PC-3 (cell line): Measurements from ENCODE around the gene NYAP1. TPM values are rescaled to one million over a fixed set of nuclear protein-coding genes. Genes with fewer than 3 reads are reported as not detected.
A peak's percentile ranks its signal among the peaks of the same experiment; 100 is the strongest.

Source experiments
- ATAC-seq: fragments of 200-7000 bp; cut with Tn5 transposase; 2 replicates; pipeline ENCODE4 v1.9.1; 2020; ENCODE audit warnings: mild to moderate bottlenecking, moderate library complexity
- BruUV-seq: library from RNA; stranded (reverse); fragments of 400-500 nt; replicated peaks from 2 replicates; lab custom pipeline; 2021; lab: Mats Ljungman, UMichigan
- CTCF ChIA-PET: fragments of 300-600 bp; sonication (Branson Sonifier 250); formaldehyde crosslinking; loops from one replicate; lab custom pipeline; 2022; ENCODE audit warnings: antibody characterized with exemption; lab: Charles Lee
- POLR2A ChIA-PET: fragments of 300-600 bp; sonication (Branson Sonifier 250); formaldehyde crosslinking; loops from one replicate; lab custom pipeline; 2022; ENCODE audit warnings: antibody characterized with exemption; ENCODE audit not compliant: unreplicated experiment; lab: Charles Lee
- DNase-seq: peaks from one replicate; pipeline ENCODE4 v3.0.0-alpha.2; 2015
- H2AFZ ChIP-seq: fragments of 300-600 bp; sonication (generic); 2 replicates; pipeline ENCODE4 v1.6.0; 2016; ENCODE audit warnings: antibody characterized with exemption, low read length
- H3F3A ChIP-seq: fragments of 300-600 bp; sonication (generic); one replicate; pipeline ENCODE4 v1.6.0; 2017; ENCODE audit warnings: antibody characterized with exemption, low read length, control low read depth, mild to moderate bottlenecking; ENCODE audit not compliant: unreplicated experiment
- H3K27ac ChIP-seq: fragments of 300-600 bp; sonication (generic); 2 replicates; pipeline ENCODE4 v1.5.1; 2016; ENCODE audit warnings: mild to moderate bottlenecking, low read length
- H3K27me3 ChIP-seq: fragments of 300-600 bp; sonication (generic); 2 replicates; pipeline ENCODE4 v1.6.1; 2016; ENCODE audit warnings: low read length, mixed read lengths
- H3K36me3 ChIP-seq: fragments of 300-600 bp; sonication (generic); 2 replicates; pipeline ENCODE4 v1.6.1; 2016; ENCODE audit warnings: low read depth, mixed run types, low read length, mixed read lengths
- H3K4me1 ChIP-seq: fragments of 300-600 bp; sonication (generic); 2 replicates; pipeline ENCODE4 v1.5.1; 2016; ENCODE audit warnings: low read length; ENCODE audit not compliant: insufficient read depth
- H3K4me2 ChIP-seq: fragments of 300-600 bp; sonication (generic); 2 replicates; pipeline ENCODE4 v1.6.0; 2016; ENCODE audit warnings: low read length
- H3K4me3 ChIP-seq: fragments of 300-600 bp; sonication (generic); 2 replicates; pipeline ENCODE4 v1.5.1; 2016; ENCODE audit warnings: mild to moderate bottlenecking, low read length, mixed read lengths
- H3K79me2 ChIP-seq: fragments of 300-600 bp; sonication (generic); 2 replicates; pipeline ENCODE4 v1.6.1; 2017; ENCODE audit warnings: low read length, mixed read lengths
- H3K9ac ChIP-seq: fragments of 300-600 bp; sonication (generic); 2 replicates; pipeline ENCODE4 v1.6.0; 2016; ENCODE audit warnings: mild to moderate bottlenecking, low read length
- H3K9me2 ChIP-seq: fragments of 300-600 bp; sonication (generic); replicated peaks from 2 replicates; pipeline ENCODE4 v1.6.1; 2016; ENCODE audit warnings: mixed run types, low read length, mixed read lengths
- H3K9me3 ChIP-seq: fragments of 300-600 bp; sonication (generic); 2 replicates; pipeline ENCODE4 v1.6.1; 2016; ENCODE audit warnings: low read length, mixed read lengths
- H4K20me1 ChIP-seq: fragments of 300-600 bp; sonication (generic); 2 replicates; pipeline ENCODE4 v1.6.1; 2016; ENCODE audit warnings: low read length, mixed read lengths
- CTCF ChIP-seq: fragments of 300-600 bp; sonication (generic); conservative IDR thresholded peaks from 2 replicates; pipeline ENCODE4 v1.5.1; 2017; ENCODE audit warnings: antibody characterized with exemption, low read depth, mild to moderate bottlenecking, low read length
- EZH2 ChIP-seq: fragments of 300-600 bp; sonication (generic); IDR thresholded peaks from one replicate; pipeline ENCODE4 v1.6.1; 2017; ENCODE audit warnings: antibody characterized with exemption, mild to moderate bottlenecking, low read length; ENCODE audit not compliant: unreplicated experiment
- EZH2phosphoT487 ChIP-seq: fragments of 300-600 bp; sonication (generic); IDR thresholded peaks from 2 replicates; pipeline ENCODE4 v1.6.1; 2018; ENCODE audit warnings: mild to moderate bottlenecking, antibody characterized with exemption, low read length, borderline replicate concordance
- intact Hi-C: fragments of 100-400 bp; cut with micrococcal nuclease; formaldehyde crosslinking; loops from 2 replicates; pipeline ENCODE4 v1.9.0; 2023
- total RNA-seq: library from RNA; depleted of rRNA; stranded (reverse); fragments of >200 nt; gene quantifications from 2 replicates; pipeline ENCODE4 v1.2.3, GENCODE V29; 2014

Gene NYAP1
- total RNA-seq, 1 experiment from 2014 or later = 1.9 TPM

- H3K9ac ChIP-seq = peak overlapping the region; percentile 44
- H3K79me2 ChIP-seq = peaks cover 30% of the 10 kb centered on the region
- peak overlapping the region; percentile 69 for H3K4me3 ChIP-seq
- no peaks in the 10 kb centered on the region for H4K20me1 ChIP-seq
- ChIA-PET CTCF (interaction anchor here (0.7 to 1.4 kb wide), 3 partner anchors 8 to 56 kb away, joined by 3 to 8 read pairs (median 5); no protein-coding TSS in a partner anchor), POLR2A (interaction anchor here (0.7 kb wide), 1 partner anchor 9 kb away, joined by 3 read pairs; no protein-coding TSS in a partner anchor)
- no peaks in the 10 kb centered on the region for H3K36me3 ChIP-seq
- no peaks in the 10 kb centered on the region for H3K9me2 ChIP-seq
- no peak for DNase-seq
- intact Hi-C loops = loop anchor here (2.0 kb wide), 1 partner anchor 60 kb away; the partner anchor contains the start of gene TSC22D4
- H3K27me3 ChIP-seq = no peaks in the 10 kb centered on the region
- TSS peak; percentile 79 for BruUV-seq
- peaks cover 7% of the 10 kb centered on the region for H3K4me1 ChIP-seq
- H3K4me2 ChIP-seq = peak overlapping the region; percentile 88
- H3K9me3 ChIP-seq = no peaks in the 10 kb centered on the region
- ATAC-seq = peak; percentile 1
- H2AFZ ChIP-seq = peak overlapping the region; percentile 96
- TF ChIP-seq EZH2 (no peak), EZH2phosphoT487 (no peak), CTCF (no peak)
- 0 out of 2 replicates have a peak overlapping the region, but pooled peaks have one; percentile 2 for H3K27ac ChIP-seq
- H3F3A ChIP-seq = no peaks in the 10 kb centered on the region
Measured at GRCh38 chr7:100538348-100538653, 54.6 kb downstream of the NYAP1 start.

GRCh38 chr7:100538654-100539435 lies 55.1 kb downstream of the NYAP1 start, which contains the start of gene AGFG2:
Gene AGFG2, plus strand, starts transcription at chr7:100539203. Its CDS starts 144 bp downstream, at chr7:100539347.
- peak within 1 kb of the TSS; percentile 44 for H3K9ac ChIP-seq
- no peaks in the 10 kb centered on the region for H3K9me3 ChIP-seq
- H3K4me3 ChIP-seq = peak within 1 kb of the TSS; percentile 78
- no peaks in the 10 kb centered on the region for H3K36me3 ChIP-seq
- BruUV-seq = no TSS peak
- H3K27ac ChIP-seq = 0 out of 2 replicates have a peak within 1 kb of the TSS, but pooled peaks have one; percentile 2
- intact Hi-C loops = loop anchor here (2.0 kb wide), 1 partner anchor 60 kb away; the partner anchor contains the start of gene TSC22D4
- no peaks in the 10 kb centered on the region for H3K27me3 ChIP-seq
- peak within 1 kb of the TSS; percentile 96 for H2AFZ ChIP-seq
- DNase-seq (peak; percentile 99), ATAC-seq (peak; percentile 97)
- ChIA-PET CTCF (interaction anchor here (0.6 to 1.4 kb wide), 3 partner anchors 21 to 57 kb away, joined by 5 to 13 read pairs (median 8); partner anchors contain the start of gene NYAP1), POLR2A (interaction anchor here (0.6 to 0.7 kb wide), 3 partner anchors 9 to 1926 kb away, joined by 3 to 6 read pairs (median 3); partner anchors contain the start of gene LRWD1)
- peaks cover 36% of the 10 kb centered on the region for H3K79me2 ChIP-seq
- no peaks in the 10 kb centered on the region for H4K20me1 ChIP-seq
- H3K4me1 ChIP-seq = peaks cover 13% of the 10 kb centered on the region
- no peak for TF ChIP-seq CTCF
- TF ChIP-seq EZH2phosphoT487 = no peak
- TF ChIP-seq EZH2 = no peak
- no peaks in the 10 kb centered on the region for H3F3A ChIP-seq
- peak within 1 kb of the TSS; percentile 96 for H3K4me2 ChIP-seq
- H3K9me2 ChIP-seq = no peaks in the 10 kb centered on the region
